K562 (cell line): ENCODE data around the gene PRDX2. TPM values are rescaled to one million over a fixed set of nuclear protein-coding genes. Genes with fewer than 3 reads are reported as not detected.

ENCODE experiments used
- ATAC-seq: fragments of 200-7000 bp; cut with Tn5 transposase; 3 replicates; pipeline ENCODE4 v1.9.1; 2020; ENCODE audit warnings: moderate library complexity
- BruUV-seq: library from RNA; stranded (reverse); fragments of 400-500 nt; replicated peaks from 2 replicates; lab custom pipeline; 2021; lab: Mats Ljungman, UMichigan
- CTCF ChIA-PET: fragments of 300-600 bp; formaldehyde crosslinking; extraction: SDS; loops from one replicate; lab custom pipeline; 2021; ENCODE audit warnings: low intra/inter-chr PET ratio; lab: Yijun Ruan, JAX
- POLR2A ChIA-PET: fragments of 300-600, 350-650 bp; sonication (Branson Sonifier 250); formaldehyde crosslinking; extraction: SDS; loops from one replicate; lab custom pipeline; 2021; ENCODE audit warnings: antibody characterized with exemption, inconsistent platforms; lab: Yijun Ruan, JAX
- DNase-seq, 4 experiments: peaks; one replicate each; pipeline versions ENCODE4 v3.0.0 to v3.0.0-alpha.2; 2011 to 2018; ENCODE audit warnings: low spot score in 3 of 4, mixed read lengths in 3 of 4; ENCODE audit errors: extremely low read depth in 1 of 4
- FAIRE-seq: peaks from 2 replicates; lab custom pipeline; 2011; peaks lifted over from hg19 to GRCh38; lab: Jason Lieb, UNC
- H2AFZ ChIP-seq: 2 replicates; pipeline ENCODE4 v1.6.0; 2011; ENCODE audit warnings: low read depth, low read length, control low read depth, inconsistent platforms
- H3K27ac ChIP-seq: fragments of 200-600 bp; 3 replicates; pipeline ENCODE4 v1.8.0; 2011; ENCODE audit warnings: low read depth, mild to moderate bottlenecking, control low read depth, inconsistent platforms, low read length, moderate library complexity, mixed read lengths; ENCODE audit errors: extremely low read depth
- H3K27me3 ChIP-seq, 2 experiments: fragments of 300-600 bp in 1 of 2; 2 replicates in 1 of 2; 3 replicates in 1 of 2; pipeline versions ENCODE4 v1.6.0 to v1.8.0; 2011; ENCODE audit warnings: inconsistent platforms in 2 of 2, low read length in 2 of 2, mild to moderate bottlenecking in 1 of 2, mixed read lengths in 1 of 2, moderate library complexity in 1 of 2; ENCODE audit not compliant: control insufficient read depth in 2 of 2, insufficient read depth in 2 of 2
- H3K36me3 ChIP-seq: fragments of 300-600 bp; 3 replicates; pipeline ENCODE4 v1.8.0; 2011; ENCODE audit warnings: mild to moderate bottlenecking, low read length, inconsistent platforms; ENCODE audit not compliant: control insufficient read depth, insufficient read depth
- H3K4me1 ChIP-seq, 2 experiments: fragments of 200-600 bp in 1 of 2; replicated peaks in 1 of 2; 2 replicates in 1 of 2; 3 replicates in 1 of 2; pipeline versions ENCODE4 v1.5.1 to v1.8.0; 2011; ENCODE audit warnings: inconsistent platforms in 2 of 2, low read length in 2 of 2, mild to moderate bottlenecking in 1 of 2, mixed read lengths in 1 of 2, moderate library complexity in 1 of 2; ENCODE audit not compliant: control insufficient read depth in 2 of 2, insufficient read depth in 2 of 2
- H3K4me2 ChIP-seq: 2 replicates; pipeline ENCODE4 v1.6.1; 2011; ENCODE audit warnings: low read length, control low read depth, inconsistent platforms, mixed read lengths; ENCODE audit not compliant: insufficient read depth
- H3K4me3 ChIP-seq: fragments of 200-600 bp; sonication (generic), shearing (Covaris generic); 2 replicates; pipeline ENCODE4 v1.5.1; 2016; ENCODE audit warnings: control low read depth, inconsistent platforms
- H3K79me2 ChIP-seq: fragments of 200-600 bp; 3 replicates; pipeline ENCODE4 v1.8.0; 2011; ENCODE audit warnings: low read length, inconsistent platforms; ENCODE audit not compliant: control insufficient read depth, insufficient read depth
- H3K9ac ChIP-seq, 2 experiments: 2 replicates each; pipeline versions ENCODE4 v1.6.0 to v1.6.1; 2011; ENCODE audit warnings: low read depth in 2 of 2, low read length in 2 of 2, control low read depth in 1 of 2, inconsistent platforms in 1 of 2, mild to moderate bottlenecking in 1 of 2, mixed read lengths in 1 of 2; ENCODE audit not compliant: insufficient read depth in 1 of 2
- H3K9me1 ChIP-seq: one replicate; pipeline ENCODE4 v1.6.0; 2011; ENCODE audit warnings: inconsistent platforms, mild to moderate bottlenecking, low read length, moderate library complexity; ENCODE audit not compliant: control insufficient read depth, insufficient read depth
- H3K9me3 ChIP-seq: replicated peaks from 2 replicates; pipeline ENCODE4 v1.5.1; 2011; ENCODE audit warnings: low read depth, low read length, inconsistent platforms; ENCODE audit not compliant: control insufficient read depth, insufficient read depth
- H4K20me1 ChIP-seq: replicated peaks from 2 replicates; pipeline ENCODE4 v1.6.1; 2011; ENCODE audit warnings: low read length, inconsistent platforms, mixed read lengths; ENCODE audit not compliant: control insufficient read depth, insufficient read depth
- CXXC5 ChIP-seq: fragments of 250-450 bp; sonication (Bioruptor Pico); IDR thresholded peaks from 2 replicates; pipeline ENCODE4 v1.8.0; 2022; ENCODE audit warnings: inconsistent platforms, mild to moderate bottlenecking, moderate library complexity
- ELF1 ChIP-seq: fragments of 200-800 bp; sonication (Bioruptor generic); IDR thresholded peaks from 2 replicates; pipeline ENCODE4 v1.6.1; 2016; ENCODE audit warnings: missing genetic modification characterization, missing compliant biosample characterization
- FOXK2 ChIP-seq, 2 experiments: fragments of 450-650 bp; IDR thresholded peaks in 1 of 2; conservative IDR thresholded peaks in 1 of 2; 2 replicates each; pipeline ENCODE4 v1.6.1; 2016; ENCODE audit warnings: low read depth in 2 of 2, mild to moderate bottlenecking in 1 of 2
- GTF2A2 ChIP-seq: IDR thresholded peaks from 2 replicates; pipeline ENCODE4 v1.6.1; 2016; ENCODE audit warnings: mild to moderate bottlenecking, missing genetic modification characterization, missing compliant biosample characterization
- HDGF ChIP-seq: fragments of 450-650 bp; IDR thresholded peaks from 2 replicates; pipeline ENCODE4 v1.6.1; 2016
- LEF1 ChIP-seq: fragments of 450-650 bp; IDR thresholded peaks from 2 replicates; pipeline ENCODE4 v1.6.1; 2016; ENCODE audit warnings: mild to moderate bottlenecking
- MAX ChIP-seq: sonication (generic); formaldehyde crosslinking; IDR thresholded peaks from 2 replicates; pipeline ENCODE4 v1.9.0; 2022; ENCODE audit warnings: mild to moderate bottlenecking, missing genetic modification reagents
- NBN ChIP-seq: fragments of 450-650 bp; IDR thresholded peaks from 2 replicates; pipeline ENCODE4 v1.6.1; 2016; ENCODE audit warnings: low read depth, mild to moderate bottlenecking
- NFE2 ChIP-seq: IDR thresholded peaks from 2 replicates; pipeline ENCODE4 v1.6.1; 2014; ENCODE audit warnings: antibody characterized with exemption, low read depth
- NRF1 ChIP-seq, 2 experiments: fragments of 450-650 bp; IDR thresholded peaks in 1 of 2; conservative IDR thresholded peaks in 1 of 2; 2 replicates each; pipeline ENCODE4 v1.6.1; 2014; ENCODE audit warnings: mild to moderate bottlenecking in 2 of 2
- PKNOX1 ChIP-seq: fragments of 450-650 bp; IDR thresholded peaks from 2 replicates; pipeline ENCODE4 v1.6.1; 2016
- RFX5 ChIP-seq: IDR thresholded peaks from 2 replicates; pipeline ENCODE4 v1.6.1; 2011; ENCODE audit warnings: low read depth, mild to moderate bottlenecking, improper control_type of control experiment, low read length
- SMAD1 ChIP-seq: fragments of 150-350 bp; IDR thresholded peaks from 2 replicates; pipeline ENCODE4 v1.6.1; 2014; ENCODE audit warnings: low read length, low read depth; ENCODE audit not compliant: partially characterized antibody
- SMARCB1 ChIP-seq: IDR thresholded peaks from 2 replicates; pipeline ENCODE4 v1.6.1; 2011; ENCODE audit warnings: improper control_type of control experiment, low read depth; ENCODE audit not compliant: insufficient read length
- XRCC4 ChIP-seq: IDR thresholded peaks from one replicate; pipeline ENCODE4 v1.6.1; 2011; ENCODE audit not compliant: insufficient read depth, insufficient read length; ENCODE audit errors: extremely low read depth
- ZBTB11 ChIP-seq, 3 experiments: fragments of 200-800 bp in 1 of 3; fragments of 250-450 bp in 1 of 3; fragments of 450-650 bp in 1 of 3; sonication (Bioruptor Pico) in 1 of 3; sonication (Bioruptor generic) in 1 of 3; formaldehyde crosslinking in 1 of 3; IDR thresholded peaks; 2 replicates each; pipeline versions ENCODE4 v1.6.1 to v1.8.0; 2016 to 2022; ENCODE audit warnings: mild to moderate bottlenecking in 2 of 3, missing genetic modification characterization in 2 of 3, missing compliant biosample characterization in 1 of 3, moderate library complexity in 1 of 3
- ZNF184 ChIP-seq: sonication (generic); formaldehyde crosslinking; IDR thresholded peaks from 2 replicates; pipeline ENCODE4 v1.5.0; 2020; ENCODE audit warnings: missing genetic modification reagents
- WGBS: fragments of 100-300 bp; shearing (Covaris generic); methylation state at CpG from one replicate; pipeline ENCODE4 v1.1.6; 2016; ENCODE audit warnings: low coverage, mixed read lengths; ENCODE audit not compliant: insufficient coverage; ENCODE audit errors: missing lambda C conversion rate; 5-methylcytosine and 5-hydroxymethylcytosine counted together
- in situ Hi-C: fragments of 300-500 bp; cut with MboI; formaldehyde crosslinking; loops from 4 replicates; pipeline ENCODE4 v1.15.0; 2018; ENCODE audit warnings: inconsistent platforms, mixed read lengths
- intact Hi-C: fragments of 100-400 bp; cut with micrococcal nuclease; formaldehyde crosslinking; loops from 2 replicates; pipeline ENCODE4 v1.14.2; 2022
- polyA plus RNA-seq, 8 experiments: library from polyadenylated mRNA; depleted of rRNA in 4 of 8; stranded (reverse) in 5 of 8; unstranded in 3 of 8; fragments of >200 nt; fragmentation: Nextera tagmentation in 2 of 8; fragmentation: Illumina TruSeq in 1 of 8; extraction: Ambion mirVana in 2 of 8; extraction: Trizol in 1 of 8; gene quantifications; 2 replicates each; pipeline versions ENCODE4 v1.2.1 to v1.2.3, GENCODE V29; 2011 to 2014; ENCODE audit warnings: inconsistent platforms in 1 of 8, missing spikeins in 1 of 8
- total RNA-seq, 7 experiments: library from RNA; depleted of rRNA in 6 of 7; stranded (reverse); fragments of >200 nt in 6 of 7; fragmentation: Illumina TruSeq in 2 of 7; extraction: Trizol in 2 of 7; gene quantifications; 2 replicates each; pipeline versions ENCODE4 v1.2.1 to v1.2.3, GENCODE V29; 2011 to 2021; ENCODE audit warnings: low replicate concordance in 1 of 7

Gene PRDX2
- total and polyA plus RNA-seq, 9 of the 15 experiments (the other 6 are each of a cell fraction or from before 2014, with no cell fraction given): 206 to 1,183 (median 415) TPM

DNA sequence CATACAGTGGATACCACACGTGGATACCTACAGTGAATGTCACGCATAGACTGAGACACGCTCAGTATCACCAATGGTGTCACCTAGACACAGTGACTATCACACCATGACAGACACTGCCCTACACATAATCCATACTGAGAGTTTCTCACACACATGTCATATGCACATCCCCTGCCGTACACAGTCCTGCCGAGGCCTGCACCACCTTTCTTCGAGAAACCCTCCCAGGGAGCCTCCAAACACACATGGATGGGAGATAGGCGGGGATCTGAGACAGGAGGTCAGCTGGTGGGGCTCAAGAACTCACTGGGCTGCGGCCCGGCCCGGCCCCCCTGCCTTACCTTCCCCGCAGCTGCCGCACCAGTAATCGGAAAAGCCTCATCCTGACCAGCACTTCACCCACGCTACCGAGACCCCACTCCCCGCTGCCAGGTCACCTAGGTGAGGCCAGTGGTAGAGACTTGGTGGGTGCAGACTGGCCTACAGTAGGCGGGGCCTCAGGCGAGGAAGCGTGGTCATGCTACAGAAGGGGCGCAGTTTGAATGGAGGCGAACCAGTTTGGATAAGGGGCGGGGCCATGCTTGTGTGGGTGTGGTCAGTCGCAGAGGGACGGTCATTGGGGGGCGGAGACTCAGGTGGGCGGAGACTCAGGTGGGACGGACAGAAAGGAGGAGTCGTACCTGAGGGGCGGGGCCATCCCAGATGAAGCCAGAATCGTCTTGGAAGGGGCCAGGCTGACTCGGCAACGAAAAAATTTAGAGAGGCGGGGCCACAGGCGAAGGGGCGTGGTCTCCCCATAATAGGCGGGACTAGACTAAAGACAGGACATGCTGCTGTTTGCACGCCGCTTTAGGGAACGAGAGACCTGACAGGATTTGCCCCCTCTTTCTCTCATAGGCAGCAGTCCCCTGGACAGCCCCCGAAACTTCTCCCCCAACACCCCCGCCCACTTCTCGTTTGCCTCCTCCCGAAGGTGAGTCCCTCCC is 38.8 kb upstream of the PRDX2 start:
- Histone ChIP-seq H3K79me2 (peaks cover 20% of the 10 kb centered on the region), H4K20me1 (peaks cover 6% of the 10 kb centered on the region; the same call in 1 of the 2 replicates), H3K9me1 (no peaks in the 10 kb centered on the region), H2AFZ (peak overlapping the region; percentile 84), H3K4me2 (peak overlapping the region; percentile 82), H3K9ac (peak overlapping the region; percentile 25 to 79), H3K4me1 (peaks cover 35 to 52% of the 10 kb centered on the region in 2 experiments), H3K27ac (peak overlapping the region; percentile 69), H3K9me3 (no peaks in the 10 kb centered on the region), H3K36me3 (peaks cover 19% of the 10 kb centered on the region; the same call in 2 of the 3 replicates), H3K27me3 (no peaks in the 10 kb centered on the region; a peak in 1 of 5 replicates), H3K4me3 (peak overlapping the region; percentile 57)
- ATAC-seq: peak; percentile 85
- peak; percentile 96 for FAIRE-seq
- peak; percentile 93 to 97 (median 96) for DNase-seq
- in situ Hi-C loops: no loop called here
- intact Hi-C loops: loop anchor here (5.0 kb wide), 1 partner anchor 63 kb away; the partner anchor contains the start of gene HOOK2
- BruUV-seq: no TSS peak
- ChIA-PET POLR2A (no interaction called here), CTCF (no interaction called here)
- 9% methylated on average over 41 of the region's 43 CpGs for WGBS
- no peak for TF ChIP-seq ZBTB11 (CRISPR knock-in tag; IDR thresholded peaks at IDR 0.05)
- no peak; a peak in 2 of 4 replicates for TF ChIP-seq NRF1 (conservative IDR thresholded peaks at IDR 0.05 in 1 of 2, IDR thresholded peaks at IDR 0.05 in 1 of 2)
- peak; percentile 23; the same call in 1 of the 2 replicates for TF ChIP-seq CXXC5 (CRISPR knock-in tag)
- no peak for TF ChIP-seq ELF1 (tag)
- no peak for TF ChIP-seq NBN
- peak; percentile 99 for TF ChIP-seq HDGF
- peak; percentile 69 for TF ChIP-seq MAX (CRISPR knock-in tag)
- peak; percentile 84 for TF ChIP-seq PKNOX1
- no peak for TF ChIP-seq ZNF184 (CRISPR knock-in tag)
- peak; percentile 44 to 75; a peak in 3 of 4 replicates for TF ChIP-seq FOXK2 (conservative IDR thresholded peaks at IDR 0.05 in 1 of 2, IDR thresholded peaks at IDR 0.05 in 1 of 2; ENCODE audit: low read depth in 2 of 2)
- peak; percentile 38; the same call in 1 of the 2 replicates for TF ChIP-seq NFE2
- no peak for TF ChIP-seq XRCC4
- TF ChIP-seq SMAD1: no peak
- TF ChIP-seq GTF2A2 (tag): no peak
- TF ChIP-seq LEF1: no peak
- TF ChIP-seq RFX5: no peak
- no peak for TF ChIP-seq SMARCB1
